ENCODE results near the gene ZIC3.
"Not testable (repeated sequence)": the region's sequence is repeated elsewhere in the genome, so short reads cannot be mapped to it uniquely, and the experiment has no call there.

The ZIC3 gene

DNA sequence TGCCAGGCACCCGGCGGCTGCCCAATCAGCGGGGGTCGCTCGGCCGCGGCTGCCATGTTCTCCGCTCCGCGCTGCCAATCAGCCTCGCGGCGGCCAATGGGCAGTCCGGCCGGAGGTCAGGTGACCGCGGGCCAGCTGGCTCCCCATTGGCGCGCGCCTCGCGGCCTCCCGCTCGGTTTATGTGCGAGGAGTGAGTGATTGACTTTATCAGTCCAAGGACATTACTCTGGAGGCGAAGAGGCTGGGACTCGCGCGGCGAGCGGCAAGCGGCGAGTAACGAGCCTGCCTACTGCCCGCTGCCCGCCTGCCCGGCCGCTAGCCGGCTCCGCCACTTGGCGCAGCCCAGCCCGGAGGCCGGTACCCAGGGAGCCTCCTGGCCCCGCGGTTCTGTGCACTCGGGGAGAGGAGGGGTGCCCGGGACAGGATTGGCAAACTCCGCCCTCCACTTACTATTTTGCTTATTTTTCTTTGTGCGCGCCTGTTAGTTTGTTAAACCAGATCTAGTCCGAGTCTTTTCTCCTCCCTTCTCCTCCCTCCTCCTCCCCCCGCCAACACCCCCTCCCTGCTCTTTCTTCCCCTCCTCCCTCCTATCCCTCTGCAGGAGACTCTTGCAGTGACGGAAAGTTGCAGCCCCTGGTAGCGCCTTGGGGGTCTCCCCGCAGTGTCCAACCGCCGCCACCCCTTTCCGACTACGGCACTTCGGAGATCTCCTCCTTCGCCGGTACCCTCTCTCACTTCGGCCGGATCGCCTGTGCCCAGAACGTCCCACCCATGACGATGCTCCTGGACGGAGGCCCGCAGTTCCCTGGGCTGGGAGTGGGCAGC, at the start of gene ZIC3:
Gene ZIC3, plus strand, starts transcription at position 207 of the 825 bp plus-strand sequence. Its CDS starts 565 bp downstream, at position 772.
- no peak for DNase-seq

DNA sequence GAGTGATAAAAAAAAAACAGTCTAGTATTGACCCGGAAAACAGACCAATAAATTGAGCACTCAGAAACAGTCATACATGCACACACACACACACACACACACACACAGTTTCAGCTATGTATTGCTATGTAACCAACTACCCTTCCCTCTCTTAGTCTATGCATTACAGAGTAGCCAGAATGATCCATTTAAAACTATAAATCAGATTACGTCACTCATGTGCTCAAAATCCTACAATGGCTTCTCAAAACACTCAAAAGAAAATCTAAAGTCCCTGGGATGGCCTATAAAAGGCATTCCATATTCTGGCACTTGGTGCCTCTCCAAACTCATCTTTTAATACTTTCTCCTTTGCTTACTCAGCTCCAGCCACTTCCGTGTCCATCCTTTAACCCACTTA, 46.5 kb upstream of the ZIC3 start:
- DNase-seq: no peak

DNA sequence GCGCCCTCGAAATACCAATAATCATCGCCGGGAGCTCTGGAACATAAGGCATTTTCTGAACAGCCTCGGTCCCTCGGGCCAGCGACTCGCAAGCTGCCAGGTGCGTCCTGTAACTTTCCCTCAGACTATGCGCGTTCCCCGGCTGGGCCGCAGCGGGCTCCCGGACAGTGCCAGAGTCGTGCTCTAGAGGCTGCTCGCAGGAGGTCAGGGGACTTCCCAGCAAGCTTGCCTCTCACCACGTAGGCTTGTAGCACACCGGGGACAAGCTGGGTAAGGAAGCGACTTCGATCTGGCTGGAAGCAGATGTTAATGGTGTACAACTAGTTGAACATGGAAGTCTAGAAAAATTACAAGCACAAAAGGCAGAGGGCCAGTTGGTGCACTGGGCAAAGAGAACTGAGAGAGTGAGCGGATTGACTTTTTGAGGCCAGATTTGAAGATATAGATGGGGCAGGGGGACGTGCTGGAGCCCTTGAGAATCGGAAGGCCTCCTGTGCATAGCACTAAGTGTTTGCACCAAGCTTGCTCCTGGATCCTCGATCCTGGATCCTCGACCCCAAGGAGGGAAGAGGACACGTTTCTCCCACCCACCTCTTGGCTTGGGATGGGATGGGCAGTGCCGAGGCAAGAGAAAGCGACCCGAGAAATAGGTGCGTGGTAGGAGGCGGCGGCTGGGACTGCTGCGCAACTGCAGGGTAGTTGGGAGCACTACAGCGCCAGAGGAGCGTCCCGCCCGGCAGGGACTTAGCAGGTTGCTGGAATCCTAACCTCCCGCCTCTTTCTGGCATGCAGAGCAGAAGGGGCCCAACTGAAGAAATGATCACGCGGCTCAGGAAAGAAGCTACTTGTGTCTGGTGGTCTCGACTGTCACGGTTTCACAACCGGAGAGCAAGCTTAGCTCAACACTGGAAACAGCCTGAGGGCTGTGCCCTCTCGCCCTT, 19.9 kb upstream of the ZIC3 start:
- DNase-seq: no peak

DNA sequence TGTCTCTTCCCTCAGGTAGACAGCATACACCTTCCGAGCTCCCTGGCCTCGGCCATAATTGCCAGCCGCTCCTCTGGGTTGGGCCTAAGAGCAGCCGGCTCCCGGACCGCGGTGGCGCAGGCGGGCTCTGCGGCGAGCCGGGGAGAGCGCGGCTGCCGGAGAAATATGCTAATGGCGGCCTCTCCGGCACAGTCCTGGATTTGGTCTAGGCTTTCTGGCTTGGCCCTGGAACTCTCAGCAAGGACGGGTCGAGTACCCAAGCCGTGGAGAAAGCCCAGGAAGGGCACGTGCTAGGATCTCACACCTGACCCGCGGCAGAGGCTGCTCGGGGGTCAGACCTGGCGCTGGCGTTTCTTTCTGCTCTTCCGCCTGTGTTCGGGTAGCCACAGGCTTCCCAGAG, 18.6 kb upstream of the ZIC3 start:
- no peak for DNase-seq

DNA sequence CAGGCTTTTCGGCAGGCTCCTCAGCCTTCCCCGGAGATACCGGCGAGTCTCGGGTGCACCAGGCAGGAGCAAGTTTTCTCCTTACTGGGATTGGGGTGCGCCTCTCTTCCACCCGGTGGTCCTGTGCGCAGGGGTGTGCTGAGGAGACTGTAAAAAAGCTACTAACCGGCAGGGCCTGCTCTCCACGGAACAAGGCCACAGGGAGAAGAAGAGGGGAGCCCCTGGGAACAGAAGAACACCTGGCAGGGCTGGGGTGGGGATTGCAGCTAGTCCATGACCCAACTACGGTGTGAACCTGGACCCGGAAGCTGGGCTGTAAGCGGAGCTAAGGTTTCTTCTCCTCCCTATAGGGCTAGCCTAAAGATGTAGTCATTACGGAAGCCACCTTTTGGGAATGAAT, 17.7 kb upstream of the ZIC3 start:
- no peak for DNase-seq

DNA sequence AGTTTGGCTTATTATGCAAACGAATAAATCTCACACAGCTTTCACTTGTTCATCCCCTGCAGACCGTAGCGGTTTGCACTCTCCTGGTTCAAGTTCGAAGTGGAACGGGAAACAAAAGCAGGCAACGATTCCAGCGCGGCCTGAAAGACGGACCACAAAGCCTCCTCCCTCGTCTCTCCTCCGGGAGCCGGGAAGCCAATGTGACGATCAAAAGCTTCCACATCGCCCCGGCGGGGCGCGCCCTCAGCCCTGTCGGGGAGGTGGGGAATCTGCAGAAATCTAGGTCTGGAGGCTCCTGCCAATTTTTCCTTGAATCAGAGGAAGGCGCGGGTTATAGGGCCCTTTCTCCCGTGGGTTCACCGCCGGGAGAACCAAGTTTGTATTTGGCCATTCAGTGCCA, 16.9 kb upstream of the ZIC3 start:
- DNase-seq: no peak

DNA sequence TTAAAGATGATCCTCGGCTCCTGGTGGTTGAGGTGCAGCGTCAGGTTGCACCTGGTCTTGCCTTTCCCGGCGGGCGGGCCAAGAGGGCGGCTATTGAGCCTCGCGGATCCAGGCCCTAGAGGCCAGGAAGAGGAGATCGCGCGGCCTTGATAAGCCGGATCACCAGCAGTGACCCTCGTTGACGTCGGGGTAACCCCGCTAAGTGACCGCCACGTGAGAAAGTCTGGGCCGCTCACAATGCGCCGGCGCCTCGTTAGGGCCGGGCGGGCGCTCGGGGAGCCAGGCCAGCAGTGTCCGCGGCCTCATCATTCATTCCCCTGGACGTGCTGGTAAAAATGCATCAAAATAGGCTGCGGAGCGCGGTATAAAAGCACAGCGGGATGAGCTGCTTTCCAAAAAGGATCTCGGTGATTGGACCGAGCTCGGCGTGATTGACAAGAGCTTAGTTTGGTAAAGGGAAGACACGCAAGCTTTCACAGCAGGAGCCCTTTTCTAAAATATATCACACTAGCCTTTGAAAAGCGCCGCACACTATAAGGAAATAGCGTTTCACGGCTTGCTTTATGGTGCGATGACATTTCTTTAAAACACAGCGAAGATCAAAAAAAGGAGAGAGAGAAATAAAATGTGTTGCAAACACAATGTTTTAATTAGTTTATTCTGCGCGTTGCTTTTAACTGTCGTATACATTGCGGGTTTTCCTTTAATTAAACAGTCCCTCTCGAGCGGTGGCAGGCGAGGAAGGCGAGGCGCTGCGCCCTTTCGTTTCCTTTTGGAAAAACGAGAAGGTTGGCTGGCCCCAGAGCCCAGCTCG, 15.9 kb upstream of the ZIC3 start:
- no peak for DNase-seq

DNA sequence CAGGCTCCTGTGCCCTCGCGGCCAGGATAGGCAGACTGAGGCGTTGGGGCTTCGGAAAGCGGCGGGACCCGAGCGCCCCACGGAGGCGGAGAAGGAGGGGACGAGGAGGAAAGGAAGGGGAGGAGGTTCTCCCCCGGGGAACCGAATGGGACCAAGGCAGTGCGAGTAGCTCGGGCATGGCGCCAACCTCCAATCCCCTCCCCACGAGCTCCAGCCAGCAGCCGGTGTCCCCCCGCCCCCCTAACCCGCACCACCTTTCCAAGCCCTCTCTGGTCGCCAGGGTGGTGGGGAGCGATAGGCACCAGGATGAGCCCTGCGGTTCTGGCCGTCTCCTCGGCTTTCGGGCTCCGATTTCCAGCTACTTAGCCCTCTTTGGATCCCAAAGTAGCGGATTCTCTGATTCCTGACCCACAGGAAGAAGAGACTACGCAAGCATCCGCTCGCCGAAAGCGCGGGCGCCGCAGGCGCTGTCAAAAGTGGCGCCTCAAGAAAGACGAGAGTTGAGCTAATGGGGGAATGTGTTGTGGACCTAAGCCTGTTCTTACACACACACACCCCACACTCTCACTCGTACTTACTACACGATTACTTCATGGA, 15.2 kb upstream of the ZIC3 start:
- DNase-seq: no peak

DNA sequence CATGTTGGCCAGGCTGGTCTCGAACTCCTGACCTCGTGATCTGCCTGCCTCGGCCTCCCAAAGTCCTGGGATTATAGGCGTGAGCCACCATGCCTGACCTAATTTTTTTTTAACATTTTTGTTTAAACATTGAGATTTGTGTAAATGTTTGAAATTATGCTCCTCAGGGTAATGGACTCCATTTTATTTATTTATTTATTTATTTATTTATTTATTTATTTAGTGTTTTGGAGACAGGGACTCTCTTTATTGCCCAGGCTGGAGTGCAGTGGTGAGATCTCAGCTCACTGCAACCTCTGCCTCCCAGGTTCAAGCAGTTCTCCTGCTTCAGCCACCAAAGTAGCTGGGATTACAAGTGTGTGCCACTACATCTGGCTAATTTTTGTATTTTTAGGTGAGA, 13.8 kb upstream of the ZIC3 start:
- DNase-seq: not testable (repeated sequence)

DNA sequence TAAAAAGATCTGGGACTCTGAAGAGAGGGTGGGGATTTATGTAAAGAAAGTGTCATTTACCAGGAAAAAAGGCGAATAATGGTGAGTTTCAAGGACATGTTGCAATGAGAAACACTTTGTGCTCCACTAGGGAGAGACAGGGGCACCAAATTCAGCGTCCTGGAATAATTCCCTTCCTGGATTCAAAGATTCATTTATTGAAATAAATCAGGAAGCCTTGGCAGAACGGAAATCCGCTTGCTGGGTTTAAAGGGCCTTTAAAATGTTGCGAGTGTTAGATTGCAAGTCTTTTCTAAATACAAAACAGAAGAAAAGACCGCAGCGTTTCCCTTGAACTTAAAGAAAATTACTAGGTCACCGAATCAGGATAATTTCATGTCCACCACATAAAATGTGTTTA, 3.8 kb upstream of the ZIC3 start:
- DNase-seq: no peak

DNA sequence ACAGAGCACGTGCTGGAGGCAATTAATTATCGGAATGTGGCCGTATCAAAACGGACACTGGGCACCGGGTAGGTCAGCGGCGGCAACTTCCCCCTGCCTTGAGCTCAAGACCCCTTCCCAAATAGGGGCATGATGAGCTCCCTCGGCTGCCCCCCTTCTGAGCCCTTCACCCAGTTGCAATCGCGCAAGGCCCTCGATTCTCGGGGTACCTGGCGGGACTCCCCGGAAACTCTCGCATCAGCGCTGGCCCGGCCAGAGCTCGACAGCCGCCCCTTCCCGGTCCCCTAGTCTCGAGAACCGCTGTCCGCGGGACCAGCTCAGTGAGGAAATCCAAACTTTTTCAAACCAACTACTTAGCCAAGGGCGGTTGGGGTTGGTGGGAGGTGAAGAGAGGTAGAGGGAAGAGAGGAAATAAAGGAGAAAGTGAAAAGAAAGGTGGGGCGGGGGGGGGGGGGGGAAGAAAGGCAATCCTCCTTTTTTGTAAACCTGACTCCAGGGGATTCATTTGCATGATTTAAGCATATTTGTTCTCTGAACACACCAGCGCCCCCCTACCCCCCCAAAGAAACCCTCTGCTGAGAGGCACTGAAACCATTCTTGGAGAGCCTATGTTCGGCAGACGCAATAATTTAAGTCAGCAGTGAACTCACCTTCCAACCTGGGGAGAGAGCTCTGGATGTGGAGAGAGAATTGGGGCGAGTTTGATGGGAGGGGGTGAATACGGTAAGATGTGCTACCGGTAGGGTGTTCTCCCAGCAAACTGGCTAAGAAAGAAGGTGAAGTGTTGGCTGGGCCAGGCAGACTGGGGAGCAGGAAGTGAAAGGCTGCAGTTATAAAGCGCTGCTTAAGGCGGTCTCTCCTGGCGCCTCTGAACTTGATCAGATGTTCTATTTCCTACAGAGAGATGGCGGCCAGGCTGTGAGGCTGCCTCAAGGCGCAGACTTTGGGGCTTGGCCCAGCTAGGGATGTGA, 2.0 kb upstream of the ZIC3 start:
- no peak for DNase-seq

DNA sequence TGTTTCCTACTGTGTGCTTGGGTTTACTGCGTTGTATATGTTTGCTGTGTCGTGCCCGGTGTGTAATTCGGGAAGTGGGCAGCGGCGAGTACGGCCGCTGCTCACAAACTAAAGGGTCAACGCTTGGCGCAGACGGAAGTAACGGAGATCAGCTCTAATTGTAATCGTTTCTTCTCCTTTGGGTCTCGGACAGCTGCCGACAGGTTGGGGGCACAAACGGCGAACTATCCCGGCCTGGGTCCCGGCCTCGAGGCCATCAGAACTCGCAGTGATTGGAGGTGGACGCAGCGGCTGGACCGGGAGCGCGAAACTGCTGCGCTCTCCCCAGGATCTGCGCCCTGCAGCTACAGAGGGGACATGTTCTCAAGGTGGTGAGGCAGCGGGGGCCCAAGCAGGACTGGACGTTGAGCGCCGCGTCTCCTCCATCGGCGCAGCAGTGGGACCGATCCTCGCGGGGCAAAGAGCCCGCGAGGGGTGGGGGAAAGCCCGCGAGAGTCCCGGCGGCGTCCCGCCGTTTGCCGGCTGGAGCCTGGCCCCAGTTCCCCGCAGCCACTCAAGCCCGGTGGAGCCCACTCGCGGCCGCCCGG, 516 bp upstream of the ZIC3 start:
- no peak for DNase-seq

DNA sequence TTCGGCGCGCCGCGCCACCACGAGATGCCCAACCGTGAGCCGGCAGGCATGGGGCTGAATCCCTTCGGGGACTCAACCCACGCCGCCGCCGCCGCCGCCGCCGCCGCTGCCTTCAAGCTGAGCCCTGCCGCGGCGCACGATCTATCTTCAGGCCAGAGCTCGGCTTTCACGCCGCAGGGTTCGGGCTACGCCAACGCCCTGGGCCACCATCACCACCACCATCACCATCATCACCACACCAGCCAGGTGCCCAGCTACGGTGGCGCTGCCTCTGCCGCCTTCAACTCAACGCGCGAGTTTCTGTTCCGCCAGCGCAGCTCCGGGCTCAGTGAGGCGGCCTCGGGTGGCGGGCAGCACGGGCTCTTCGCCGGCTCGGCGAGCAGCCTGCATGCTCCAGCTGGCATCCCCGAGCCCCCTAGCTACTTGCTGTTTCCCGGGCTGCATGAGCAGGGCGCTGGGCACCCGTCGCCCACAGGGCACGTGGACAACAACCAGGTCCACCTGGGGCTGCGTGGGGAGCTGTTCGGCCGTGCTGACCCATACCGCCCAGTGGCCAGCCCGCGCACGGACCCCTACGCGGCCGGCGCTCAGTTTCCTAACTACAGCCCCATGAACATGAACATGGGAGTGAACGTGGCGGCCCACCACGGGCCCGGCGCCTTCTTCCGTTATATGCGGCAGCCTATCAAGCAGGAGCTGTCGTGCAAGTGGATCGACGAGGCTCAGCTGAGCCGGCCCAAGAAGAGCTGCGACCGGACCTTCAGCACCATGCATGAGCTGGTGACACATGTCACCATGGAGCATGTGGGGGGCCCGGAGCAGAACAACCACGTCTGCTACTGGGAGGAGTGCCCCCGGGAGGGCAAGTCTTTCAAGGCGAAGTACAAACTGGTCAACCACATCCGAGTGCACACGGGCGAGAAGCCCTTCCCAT, 1.1 kb downstream of the ZIC3 start:
- no peak for DNase-seq

DNA sequence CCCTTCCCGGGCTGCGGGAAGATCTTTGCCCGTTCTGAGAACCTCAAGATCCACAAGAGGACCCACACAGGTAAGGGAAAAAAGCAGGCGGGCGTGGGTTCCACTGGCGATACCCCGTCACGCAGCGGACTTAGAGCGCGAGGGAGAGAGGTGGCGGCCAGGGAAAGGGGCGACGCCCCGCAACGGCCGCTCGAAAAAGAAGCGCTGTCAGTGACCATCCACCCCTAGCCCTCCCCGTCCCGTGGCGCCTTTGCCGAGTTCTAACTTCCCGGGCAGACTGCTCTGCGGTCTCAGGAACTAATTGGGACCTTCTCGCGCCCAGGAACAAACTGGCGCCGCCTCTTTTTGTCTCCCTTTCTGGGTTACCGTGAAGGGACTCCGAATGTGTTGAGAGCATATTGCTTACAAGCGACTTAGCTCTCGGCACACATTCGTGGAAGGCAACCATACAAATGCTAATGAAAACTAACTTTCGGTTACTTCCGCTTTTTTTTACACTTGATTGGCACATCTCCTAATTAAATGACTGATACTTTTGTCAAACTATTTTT, 1.8 kb downstream of the ZIC3 start:
- no peak for DNase-seq

DNA sequence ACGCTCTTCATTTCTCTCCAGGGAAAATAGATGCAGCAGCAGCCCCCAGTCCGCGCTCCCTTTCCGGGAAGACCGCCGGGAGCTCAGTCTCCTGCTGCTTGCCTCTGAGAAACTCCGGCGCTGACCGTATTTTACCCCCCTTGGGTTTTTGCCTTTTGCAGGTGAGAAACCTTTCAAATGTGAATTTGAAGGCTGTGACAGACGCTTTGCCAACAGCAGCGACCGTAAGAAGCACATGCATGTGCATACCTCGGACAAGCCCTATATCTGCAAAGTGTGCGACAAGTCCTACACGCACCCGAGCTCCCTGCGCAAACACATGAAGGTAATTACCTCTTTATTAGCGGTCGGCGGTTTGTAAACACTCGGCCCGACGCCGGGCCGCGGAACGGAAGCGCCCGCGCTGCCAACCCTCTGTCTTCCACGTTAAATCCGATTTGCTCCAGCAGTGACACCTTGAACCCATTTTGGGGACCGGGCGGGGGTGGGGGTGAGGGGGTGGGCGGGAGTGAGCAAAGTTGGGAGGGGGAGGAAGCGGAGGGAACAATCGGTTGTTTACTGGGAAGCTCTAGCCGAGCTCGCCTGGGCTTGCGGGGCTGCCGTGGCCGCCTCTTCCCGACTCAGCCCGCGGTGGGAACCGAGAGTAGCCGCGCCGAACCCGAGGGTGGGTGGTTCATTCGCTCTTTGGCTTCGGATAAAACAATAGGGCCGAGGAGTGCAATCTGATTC, 3.0 kb downstream of the ZIC3 start:
- DNase-seq: no peak

DNA sequence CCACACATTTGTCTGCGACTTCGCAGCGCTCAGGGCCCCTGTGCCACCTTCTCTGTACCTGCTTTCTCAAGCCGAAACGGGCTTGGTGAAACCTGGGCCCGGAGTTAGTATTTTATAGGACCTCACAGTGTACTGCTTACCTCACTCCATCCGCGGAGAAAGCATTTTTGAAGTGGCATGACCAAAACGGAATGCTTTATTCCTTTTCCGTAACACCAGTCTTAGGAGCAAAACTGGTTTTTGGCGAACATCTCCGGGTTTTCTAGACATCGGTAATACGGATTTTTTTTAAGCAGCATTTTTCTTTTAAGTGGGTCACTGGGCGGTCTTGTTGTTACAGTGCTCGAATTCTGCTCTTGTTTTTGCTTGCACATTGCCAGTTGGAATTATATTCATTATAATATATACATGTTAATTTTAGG, 3.6 kb downstream of the ZIC3 start:
- DNase-seq: no peak

DNA sequence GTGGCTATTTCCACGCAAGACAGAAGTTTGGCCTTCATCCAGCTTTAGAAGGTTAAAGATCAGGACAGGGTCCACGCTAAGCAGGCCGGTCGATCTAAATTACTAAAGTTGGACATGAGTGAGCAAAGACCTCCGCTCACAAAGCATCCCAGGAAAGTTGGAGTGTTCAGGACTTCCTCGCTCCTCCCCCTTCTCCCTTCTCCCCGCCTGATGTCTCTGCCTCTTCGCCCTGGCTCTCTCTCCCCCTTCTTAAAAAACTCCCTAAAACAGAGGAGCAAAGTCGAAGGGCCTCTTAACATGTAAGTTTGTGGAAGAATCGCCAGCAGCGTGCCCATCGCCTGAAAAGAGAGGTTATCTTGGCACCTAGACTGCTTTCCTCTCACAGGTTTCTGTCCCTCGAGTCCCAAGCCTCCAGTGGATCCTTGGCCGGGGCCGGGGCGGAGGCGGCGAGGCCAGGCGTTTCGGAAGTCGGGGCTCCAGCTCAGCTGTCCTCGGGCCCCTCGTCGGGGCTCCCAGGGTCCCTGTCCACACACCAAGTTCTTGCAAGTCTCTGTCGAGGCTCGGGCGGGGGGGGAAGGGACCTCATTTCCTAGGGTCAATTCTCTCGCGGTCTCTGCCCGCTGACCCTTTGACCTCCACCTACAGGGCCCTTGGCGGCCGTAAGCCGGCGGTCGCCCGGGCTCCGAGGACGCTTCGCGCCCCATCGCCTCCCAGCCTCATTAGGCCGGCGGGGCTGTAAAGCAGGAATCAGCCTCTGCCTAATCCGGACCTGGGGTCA, 7.6 kb downstream of the ZIC3 start:
- no peak for DNase-seq
